Astrocyte (in vitro differentiated cells and primary cell): ENCODE data around the gene PTPRN2.

ENCODE experiments used
- EZH2 ChIP-seq: IDR thresholded peaks from 2 replicates; pipeline ENCODE4 v1.6.1; 2012; ENCODE audit warnings: mild to moderate bottlenecking, low read length, inconsistent platforms; ENCODE audit not compliant: insufficient read depth
- TF ChIP-seq, protein P1 (sequence below): IDR thresholded peaks from 2 replicates; pipeline ENCODE4 v1.5.1; 2011; ENCODE audit warnings: low read depth, mild to moderate bottlenecking, inconsistent platforms, low read length, moderate library complexity; ENCODE audit not compliant: insufficient read depth

DNA sequence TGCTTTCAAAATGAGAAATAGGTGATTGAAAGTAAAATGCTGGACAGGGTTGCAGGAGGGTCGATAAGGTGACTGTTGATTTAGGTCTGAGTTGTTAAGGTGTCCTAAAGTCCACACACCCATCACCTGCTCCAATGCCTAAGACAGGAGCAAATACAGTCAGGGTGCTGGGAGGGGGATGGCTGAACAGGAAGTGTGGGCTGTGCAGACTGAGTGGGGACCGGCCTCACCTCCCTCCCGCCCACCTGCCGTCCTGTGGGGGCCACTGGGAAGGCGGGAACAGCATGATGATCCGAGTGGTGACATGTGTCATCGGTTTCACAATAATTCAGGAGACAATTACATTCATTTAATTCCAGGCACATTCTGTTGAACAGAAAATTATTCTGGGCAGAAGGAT lies 990.1 kb downstream of the PTPRN2 start:
- TF ChIP-seq EZH2, result no peak
- TF ChIP-seq, protein P1, sequence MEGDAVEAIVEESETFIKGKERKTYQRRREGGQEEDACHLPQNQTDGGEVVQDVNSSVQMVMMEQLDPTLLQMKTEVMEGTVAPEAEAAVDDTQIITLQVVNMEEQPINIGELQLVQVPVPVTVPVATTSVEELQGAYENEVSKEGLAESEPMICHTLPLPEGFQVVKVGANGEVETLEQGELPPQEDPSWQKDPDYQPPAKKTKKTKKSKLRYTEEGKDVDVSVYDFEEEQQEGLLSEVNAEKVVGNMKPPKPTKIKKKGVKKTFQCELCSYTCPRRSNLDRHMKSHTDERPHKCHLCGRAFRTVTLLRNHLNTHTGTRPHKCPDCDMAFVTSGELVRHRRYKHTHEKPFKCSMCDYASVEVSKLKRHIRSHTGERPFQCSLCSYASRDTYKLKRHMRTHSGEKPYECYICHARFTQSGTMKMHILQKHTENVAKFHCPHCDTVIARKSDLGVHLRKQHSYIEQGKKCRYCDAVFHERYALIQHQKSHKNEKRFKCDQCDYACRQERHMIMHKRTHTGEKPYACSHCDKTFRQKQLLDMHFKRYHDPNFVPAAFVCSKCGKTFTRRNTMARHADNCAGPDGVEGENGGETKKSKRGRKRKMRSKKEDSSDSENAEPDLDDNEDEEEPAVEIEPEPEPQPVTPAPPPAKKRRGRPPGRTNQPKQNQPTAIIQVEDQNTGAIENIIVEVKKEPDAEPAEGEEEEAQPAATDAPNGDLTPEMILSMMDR, result no peak
